GM20431 (cell line): ENCODE measurements around the gene NOL9.

Experiments
- in situ Hi-C: fragments of 300-500 bp; cut with MseI, MboI; formaldehyde crosslinking; loops from one replicate; pipeline ENCODE4 v1.15.0; 2020; ENCODE audit warnings: low sequenced_read_pairs; ENCODE audit not compliant: unreplicated experiment

The NOL9 gene

DNA sequence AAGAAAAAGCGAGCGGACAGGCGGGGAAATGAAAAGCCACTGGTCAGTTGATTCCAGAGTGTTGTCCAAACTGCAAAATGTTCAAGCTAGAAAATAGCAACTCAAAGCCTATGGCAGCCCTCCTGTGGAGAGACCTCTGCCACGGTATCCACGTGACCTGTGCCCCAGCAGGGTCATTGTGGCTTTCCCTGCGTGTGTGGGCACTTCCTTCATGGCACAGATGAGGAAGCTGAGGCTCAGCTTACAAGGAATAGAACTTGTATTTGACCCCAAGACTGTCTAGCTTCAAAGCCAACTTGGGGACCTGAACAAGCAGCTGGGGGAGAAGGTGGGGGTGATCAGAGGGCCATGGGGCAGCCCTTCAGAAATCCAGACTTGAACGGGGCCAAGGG lies 47.3 kb downstream of the NOL9 start:
- in situ Hi-C loops = no loop called here

DNA sequence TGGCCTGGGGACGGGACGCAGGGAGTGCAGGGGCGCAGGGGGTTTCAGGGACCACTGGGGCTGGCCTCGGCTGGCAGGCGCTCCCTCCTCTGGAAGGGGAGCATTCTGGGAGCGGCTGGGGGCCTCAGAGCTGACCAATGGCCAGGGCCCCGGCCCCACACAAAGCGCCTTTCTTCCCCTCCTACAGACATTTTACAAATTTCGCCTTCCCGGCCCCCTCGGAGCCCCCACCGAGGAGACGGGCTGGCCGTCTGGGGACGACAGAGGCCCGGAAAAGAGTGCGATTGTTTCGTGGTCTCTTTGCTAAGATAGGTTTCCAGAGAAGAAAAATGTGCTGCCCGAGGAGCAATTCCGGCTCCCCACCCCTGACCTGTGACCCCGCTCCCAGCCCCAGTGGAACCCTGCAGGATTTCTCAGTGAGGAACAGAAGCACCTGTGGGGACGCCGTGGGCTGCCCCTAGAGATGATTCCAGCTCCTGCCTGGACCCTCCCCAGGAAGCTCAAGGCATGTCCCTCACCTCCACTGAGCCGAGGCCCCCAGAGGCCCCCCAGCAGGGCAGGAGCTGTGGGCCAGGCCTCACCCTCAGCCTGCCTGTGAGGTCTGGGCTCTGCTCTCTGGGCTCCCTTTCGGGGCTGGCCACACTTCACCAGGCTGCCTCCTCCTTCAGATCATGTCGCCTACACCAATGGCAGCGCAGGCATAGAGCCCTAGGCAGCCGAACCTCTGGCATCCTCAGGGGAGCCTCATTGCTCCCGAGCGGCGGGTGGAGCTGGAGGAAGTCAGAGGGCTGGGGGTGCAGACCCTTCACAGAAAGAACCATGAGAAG lies 47.9 kb downstream of the NOL9 start:
- in situ Hi-C loops = no loop called here

DNA sequence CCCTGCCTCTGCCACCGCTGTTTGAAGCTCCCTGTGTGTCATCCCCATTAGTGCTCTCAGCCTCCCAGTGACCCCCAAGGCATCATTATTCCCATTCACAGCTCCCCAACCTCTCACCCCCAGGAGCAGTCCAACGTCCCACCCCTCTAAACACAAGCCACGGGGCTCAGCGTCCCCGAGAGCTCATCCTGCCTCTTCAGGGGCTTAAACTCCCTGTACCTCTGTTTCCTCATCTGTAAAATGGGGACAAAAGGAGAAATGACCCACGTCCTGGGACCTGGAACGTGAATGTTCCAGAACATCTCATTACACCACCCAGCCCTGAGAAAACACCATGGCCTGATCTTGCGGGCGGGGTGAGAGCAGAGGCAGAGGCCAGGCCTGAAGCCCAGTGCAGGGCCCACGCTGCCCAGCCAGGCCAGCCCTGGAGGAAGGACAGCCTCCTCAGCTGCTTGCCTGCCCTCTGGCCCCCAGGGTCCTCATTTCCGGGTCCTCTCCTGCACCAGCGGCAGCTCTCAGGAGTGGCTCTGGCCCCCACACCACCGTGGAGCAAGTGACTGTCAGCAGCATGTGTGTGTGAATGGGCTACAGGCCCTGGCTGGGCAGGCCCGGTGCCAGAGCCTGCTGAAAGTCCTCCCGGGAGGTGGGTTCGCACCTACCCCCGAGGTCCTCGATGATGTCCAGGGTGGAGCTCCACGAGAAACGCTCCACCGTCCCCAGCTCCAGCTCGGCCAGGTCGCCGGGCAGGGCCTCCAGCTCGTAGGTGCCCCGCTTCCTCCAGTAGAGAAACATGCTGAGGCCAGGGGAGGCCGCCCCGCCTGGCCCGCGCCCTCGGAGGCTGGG lies 48.7 kb downstream of the NOL9 start:
- in situ Hi-C loops = no loop called here

DNA sequence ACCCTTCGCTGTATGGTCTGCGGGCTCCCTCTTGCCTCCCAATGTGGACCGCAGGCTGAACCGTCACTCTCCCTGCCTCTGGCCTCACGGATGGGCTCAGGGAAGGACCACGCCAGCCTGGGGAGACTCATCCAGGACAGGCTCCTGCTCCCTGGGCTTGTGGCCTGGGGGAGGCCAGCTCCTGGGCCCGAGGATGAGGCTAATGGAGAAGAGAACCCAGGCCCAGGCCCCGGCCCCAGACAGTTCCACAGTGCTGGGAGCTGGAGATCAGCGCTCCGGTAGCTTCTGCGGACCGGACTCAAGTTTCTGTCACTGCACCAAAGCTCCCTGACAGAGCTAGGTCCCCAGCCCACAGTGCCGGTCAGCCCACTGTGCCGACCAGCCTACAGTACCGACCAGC lies 49.4 kb downstream of the NOL9 start:
- in situ Hi-C loops = no loop called here

DNA sequence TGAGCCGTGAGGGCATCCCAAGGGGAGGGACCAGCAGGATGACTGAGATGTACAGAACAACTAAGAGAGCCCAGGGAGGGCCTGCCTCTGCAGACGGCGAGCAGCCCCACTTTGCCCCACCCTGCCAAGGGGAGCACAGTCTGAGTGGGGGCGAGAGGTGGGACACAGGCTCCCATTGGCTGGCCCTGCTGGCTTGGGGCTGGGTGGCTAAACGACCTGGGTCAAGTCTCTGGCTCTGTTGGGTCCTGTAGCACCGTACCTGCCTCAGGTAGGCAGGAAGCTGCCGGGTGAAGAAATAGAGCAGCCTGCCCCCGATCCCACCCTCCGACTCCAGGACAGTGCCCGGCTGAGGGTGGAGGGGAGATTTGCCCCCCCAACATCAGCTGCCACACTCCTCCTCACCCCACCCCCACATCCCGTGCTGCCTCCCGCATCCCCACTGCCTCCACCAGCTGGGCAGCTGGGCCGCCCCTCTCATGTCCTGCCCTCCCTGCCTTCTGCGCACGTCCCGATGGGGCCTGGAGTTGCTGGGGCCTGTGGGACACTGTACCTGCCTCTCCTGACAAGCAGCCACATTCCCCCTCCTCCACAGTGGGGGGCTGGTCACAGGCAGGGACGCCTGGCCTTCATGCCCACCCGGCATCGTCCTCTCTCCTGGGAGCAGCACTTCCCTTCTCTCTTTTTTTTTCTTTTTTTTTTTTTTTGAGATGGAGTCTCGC lies 50.3 kb downstream of the NOL9 start:
- in situ Hi-C loops = no loop called here

DNA sequence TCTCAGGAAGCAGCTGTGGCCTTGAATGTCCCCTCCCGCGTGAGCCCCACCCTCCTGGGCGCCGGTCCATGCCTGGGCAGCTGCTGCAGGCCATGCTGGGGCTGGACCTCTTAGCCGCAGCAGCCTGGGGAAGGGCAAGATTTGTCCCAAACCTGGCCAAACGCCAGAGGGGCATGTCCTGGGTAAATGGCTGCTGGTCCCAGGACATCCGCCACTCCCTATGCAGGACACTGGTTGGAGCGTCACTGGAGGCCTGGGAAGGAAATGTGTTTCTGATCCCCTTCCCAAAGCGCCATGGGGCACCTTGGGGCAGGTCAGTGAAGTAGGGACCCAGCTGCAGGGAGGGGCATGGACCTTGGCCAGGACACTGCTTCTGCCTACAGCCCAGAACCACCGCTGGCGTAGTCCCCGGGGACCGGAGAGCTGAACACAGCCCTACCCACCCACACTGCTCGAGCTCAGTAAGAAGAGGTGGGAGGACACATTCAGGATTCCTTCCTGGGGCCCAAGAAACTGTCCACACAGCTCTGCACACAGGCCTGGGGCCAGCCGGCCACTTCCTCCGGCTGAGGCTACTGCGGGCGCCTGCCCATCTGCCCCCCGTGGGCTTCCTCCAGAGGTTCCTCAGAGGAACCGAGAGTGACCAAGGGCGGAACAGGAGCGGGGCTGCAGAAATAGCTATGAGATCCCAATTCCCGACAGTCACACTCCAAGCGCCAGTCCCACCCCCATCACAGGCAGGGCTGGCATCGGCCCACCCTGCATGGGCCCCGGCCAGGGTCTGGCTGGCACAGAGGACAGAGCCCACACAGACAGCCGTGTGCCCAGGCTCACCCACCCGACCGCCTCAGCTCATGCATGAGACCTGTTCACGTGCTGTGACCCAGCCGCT lies 52.1 kb downstream of the NOL9 start:
- in situ Hi-C loops = no loop called here

DNA sequence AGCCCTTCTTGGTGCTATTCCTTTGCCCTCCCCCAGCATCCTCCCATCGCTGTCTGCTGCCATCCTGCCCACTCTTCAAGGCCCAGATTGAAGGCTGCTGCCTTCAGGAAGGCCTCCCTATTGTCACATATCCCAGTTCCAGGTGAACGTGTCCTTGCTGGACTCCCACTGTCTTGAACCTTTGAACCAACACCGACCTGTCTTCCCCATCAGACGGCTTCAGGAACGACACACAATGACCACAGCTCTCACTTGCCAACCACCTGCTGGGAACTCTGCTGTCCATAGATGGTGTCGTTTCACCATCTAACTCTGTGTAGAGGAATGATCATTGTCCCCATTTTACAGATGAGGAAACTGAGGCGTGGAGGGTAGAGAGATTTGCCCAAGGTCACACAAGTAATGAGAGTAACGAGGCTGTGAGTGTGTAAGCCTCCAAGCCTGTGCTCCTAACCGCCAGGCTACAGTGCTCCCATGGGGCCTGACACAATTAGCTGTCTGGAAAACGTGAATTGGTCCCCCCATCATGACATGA lies 53.0 kb downstream of the NOL9 start:
- in situ Hi-C loops = no loop called here

DNA sequence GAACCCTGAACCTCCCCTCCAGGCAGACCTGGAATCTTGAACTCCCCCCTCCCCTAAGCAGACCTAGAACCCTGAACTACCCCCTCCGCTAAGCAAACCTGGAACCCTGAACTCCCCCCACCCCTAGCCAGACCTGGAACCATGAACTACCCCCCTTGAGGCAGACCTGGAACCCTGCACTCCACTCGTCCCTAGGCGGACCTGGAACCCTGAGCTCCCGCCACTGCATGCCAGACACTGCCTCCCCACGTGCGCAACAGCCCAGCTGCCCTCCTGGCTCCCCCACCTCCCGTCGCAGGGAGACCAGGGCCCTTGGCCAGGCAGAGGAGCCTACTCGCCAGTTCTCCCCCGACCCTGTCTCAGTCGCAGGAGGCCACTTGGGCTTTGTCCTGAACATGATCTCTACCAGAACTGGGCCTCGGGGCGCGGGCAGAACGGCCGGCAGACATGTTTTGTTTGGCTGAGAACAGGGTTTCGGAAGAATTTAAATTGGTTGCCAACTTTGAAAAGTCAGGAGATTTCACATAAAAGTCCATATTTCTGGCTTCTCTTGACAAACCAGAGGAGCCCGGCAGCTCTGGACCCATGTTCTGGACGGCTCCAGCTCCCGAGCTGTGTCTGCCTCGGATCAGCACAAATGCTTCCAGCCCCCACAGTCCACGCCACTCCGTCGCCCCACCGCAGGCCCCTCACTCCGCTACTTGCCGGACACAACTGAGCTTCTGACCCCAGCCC lies 53.6 kb downstream of the NOL9 start:
- in situ Hi-C loops = no loop called here

DNA sequence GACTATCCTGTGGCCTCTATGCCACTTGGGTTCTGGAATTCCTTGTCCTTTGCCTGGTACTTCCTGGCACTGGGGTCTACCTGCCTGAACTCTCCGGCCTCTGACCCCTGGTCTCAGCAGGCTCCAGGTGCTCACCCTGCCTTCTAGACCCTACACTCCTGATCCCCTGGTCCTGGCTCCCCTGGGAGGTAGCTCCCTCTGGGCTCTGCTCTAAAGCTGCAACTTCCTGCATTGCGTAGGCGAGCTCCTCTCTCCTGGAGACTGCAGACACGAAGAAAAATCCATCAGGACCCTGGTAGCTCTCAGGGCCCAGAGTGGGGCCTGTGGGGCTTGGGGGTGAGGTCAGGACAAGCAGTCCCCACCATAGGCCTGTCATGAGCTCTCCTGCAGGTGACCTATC lies 55.0 kb downstream of the NOL9 start:
- in situ Hi-C loops = no loop called here

DNA sequence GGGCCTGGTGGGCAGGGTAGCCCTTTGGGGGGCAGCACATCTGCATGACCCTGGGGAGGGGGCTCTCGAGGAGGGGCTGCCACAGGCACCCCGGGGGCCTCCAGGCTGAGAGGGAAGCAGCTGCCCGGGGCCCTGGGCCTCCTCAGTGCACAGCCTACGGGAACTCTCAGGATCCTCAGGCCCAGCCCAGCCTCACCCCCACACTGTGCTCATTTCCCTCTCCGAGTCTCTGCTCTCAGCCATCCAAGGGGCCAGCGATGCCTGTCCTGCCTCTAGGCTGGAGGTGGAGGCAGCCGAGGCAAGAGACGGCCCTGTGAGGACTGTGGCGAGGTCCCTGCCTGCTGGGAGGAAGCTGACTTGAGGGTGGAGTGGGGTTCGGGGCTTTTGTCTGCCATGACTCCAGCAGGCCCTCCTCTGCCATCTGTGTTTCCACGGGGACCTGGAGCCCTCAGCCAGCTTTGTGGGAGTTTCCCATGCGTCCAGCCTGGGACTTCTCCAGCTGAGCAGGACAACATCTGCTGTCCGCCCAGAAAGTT lies 55.7 kb downstream of the NOL9 start:
- in situ Hi-C loops = no loop called here

DNA sequence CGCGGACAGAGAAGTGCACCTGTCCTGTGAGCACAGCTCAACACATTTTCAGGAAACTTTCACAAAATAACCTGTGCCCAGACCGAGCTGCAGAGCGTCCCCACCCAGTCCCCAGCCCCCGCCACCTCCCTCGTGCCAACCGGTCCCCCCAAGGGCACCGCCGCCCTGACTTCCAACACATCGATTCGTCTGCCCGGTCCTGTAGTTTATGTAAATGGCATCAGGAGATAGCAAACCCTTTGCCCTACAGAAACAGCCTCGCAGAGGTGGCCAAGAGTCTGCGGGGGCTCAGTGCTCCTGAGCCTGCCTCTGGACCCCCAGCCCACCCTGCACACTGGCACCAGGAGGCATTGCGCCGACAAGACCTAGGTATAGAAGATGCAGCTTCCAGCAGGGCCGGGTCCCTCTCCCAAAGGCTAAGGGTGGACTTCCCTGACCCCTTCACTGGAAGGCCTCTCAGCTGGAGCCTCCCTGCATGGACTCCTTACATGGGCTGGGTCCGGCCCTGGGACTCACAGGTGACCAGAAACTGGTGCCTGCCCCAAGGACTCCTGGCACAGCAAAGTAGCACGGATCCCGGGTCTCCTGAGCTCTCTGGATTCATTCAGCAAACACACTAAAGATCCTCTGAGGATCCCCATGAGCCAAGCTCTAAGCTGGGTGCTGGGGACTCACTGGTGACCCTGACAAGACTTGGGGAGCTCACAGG lies 56.3 kb downstream of the NOL9 start:
- in situ Hi-C loops = no loop called here

DNA sequence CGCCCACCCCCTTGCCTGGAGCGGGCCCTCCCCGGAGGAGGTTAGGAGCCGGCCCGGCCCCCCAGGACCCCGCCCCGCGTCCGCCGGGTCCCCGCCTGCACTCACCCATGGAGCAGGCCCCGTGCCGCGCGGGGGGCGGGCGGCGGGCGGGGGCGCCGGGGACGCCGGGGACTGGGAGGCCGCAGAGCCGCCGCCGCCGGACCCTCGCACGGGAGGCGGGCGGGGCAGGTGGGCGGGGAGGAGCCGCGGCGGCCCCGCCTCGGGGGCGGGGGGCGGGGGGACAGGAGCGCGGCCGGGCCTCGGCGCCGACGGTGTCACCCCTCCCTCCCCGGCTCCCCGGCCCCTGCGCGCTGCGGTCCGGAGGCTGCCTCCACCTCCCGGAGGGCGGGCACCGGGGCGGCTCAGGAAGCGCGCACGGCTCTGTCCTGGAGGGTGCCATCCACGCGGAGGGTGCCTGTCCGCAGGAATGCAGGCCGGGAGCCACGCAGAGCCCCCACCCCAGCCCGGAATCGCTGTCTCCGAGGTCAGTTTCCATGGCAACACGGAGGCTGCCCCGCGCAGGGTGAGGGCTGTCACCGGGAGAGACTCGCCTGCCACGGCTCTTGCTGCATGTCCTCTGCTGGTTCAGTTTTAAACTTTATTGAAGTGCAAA lies 57.0 kb downstream of the NOL9 start:
- in situ Hi-C loops = no loop called here

DNA sequence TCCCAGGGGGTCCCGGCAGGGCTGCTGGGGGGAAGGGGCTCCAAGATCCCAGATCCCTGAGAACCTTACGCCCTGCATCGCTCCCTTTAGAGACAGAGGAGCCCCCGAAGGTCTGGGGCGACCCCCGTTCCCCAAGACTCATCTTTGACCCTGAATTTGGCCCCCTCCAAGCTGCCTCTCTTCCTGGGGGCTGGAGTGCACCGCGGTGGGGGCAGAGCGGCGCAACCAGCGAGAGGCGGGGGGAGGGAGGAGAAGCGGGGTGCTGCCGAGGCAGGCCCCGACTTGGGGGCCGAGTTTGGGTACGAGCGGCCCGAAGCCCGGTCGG lies 57.5 kb downstream of the NOL9 start:
- in situ Hi-C loops = no loop called here

DNA sequence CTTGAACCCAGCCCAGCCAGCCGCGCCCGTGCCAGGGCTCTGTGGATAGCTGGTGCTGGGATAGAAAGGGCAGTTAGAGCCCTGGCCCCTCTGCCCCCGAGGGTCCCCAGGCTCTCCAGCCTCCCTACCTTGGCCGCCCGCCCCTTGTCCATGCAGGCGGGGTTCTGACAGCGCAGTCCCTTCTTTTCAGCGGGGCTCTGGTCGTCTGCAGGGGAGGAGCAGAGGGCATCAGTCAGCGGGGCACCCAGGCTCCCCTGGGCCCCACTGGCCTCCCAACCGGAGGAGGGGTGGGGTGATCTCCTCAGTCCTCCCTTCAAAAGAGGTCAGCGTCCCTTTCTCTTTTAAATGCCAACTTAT lies 58.0 kb downstream of the NOL9 start:
- in situ Hi-C loops = no loop called here

DNA sequence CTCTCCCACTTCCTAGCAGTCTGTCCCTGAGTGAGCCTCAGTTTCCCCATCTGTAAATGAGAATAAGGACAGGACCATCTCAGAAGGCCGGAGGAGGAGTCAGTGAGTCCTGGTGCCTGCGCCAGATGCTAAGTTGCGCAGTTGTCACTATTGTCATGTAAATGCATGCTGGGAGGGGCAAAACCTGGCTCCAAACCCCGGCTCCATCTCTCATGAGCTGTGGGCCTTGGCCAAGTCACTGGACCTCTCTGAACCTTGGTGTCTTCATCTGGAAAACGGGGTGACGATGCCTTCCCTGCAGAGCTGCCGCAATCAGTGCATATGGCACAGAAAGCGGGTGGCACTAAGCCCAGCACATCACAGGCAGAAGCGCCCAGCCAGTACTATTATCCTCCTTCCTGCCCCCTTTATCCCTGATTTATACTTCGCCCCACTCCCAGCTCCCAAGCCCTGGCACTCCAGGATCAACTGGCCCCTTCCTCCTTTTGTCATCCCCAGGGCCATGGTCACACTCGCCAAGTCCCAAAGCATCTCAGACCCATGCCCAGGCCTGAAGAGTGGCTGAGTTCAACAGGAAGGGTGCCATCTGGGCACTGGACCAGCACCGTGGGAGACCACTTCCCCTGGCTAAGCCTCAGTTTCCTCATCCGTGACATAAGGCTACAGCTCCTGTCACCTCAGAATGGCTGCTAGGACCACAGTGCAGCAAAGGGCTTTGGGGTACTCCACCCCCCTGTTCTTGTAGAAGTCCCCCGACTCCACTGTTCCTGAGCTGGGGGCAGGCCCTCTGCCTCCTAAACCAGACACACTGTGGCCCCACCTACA lies 58.6 kb downstream of the NOL9 start:
- in situ Hi-C loops = no loop called here

DNA sequence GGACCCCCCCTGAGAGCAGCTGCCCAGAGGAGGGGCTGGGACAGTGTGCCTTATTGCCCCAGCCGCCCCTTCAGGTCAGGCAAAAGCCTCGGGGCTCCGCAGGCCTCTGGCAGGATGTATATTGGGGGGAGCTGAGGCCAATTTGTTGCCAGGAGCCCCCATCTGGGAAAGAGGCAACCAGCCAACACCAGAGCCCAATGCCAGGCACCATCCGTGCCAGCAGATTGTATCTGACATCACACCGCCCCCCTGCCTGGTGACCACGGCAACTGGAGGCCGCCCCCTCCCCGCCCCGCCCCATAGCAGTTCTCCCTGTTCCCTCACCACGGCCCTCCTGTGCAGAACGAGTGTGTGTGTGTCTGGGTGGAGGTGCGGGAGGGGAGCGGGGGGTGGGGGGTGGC lies 59.3 kb downstream of the NOL9 start:
- in situ Hi-C loops = no loop called here

DNA sequence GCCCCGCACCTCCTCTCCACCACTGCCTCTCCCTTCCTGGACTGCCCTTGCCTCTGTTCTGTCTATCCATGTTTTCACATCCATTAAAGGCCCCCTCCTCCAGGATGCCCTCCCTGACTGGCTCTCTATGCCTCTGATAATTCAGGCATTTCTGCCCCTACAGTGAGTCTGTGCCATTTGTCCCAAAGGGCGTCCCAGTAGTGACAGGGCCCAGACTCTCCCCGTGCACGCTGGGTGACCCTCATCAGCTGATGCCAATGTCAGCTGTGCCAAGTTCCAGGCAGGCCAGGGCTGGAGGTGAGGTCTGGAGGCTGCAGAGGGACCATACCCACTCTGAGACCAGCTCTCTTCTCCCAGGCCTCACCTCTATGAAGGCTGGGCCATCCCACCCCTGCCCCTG lies 59.7 kb downstream of the NOL9 start:
- in situ Hi-C loops = no loop called here
